GM23248 (cell line): ENCODE results near the gene EDC4. TPM values are rescaled to one million over a fixed set of nuclear protein-coding genes. Genes with fewer than 3 reads are reported as not detected.

Source experiments
- DNase-seq: peaks from one replicate; pipeline ENCODE4 v3.0.0-alpha.2; 2015
- H2AFZ ChIP-seq: fragments of 200-600 bp; sonication (generic); 2 replicates; pipeline ENCODE4 v1.6.1; 2016; ENCODE audit warnings: antibody characterized with exemption
- H3F3A ChIP-seq: fragments of 200-600 bp; sonication (generic); 2 replicates; pipeline ENCODE4 v1.6.1; 2016; ENCODE audit warnings: mild to moderate bottlenecking, antibody characterized with exemption, mixed run types; ENCODE audit not compliant: insufficient read depth
- H3K27ac ChIP-seq: fragments of 200-600 bp; sonication (generic); 2 replicates; pipeline ENCODE4 v1.5.1; 2016; ENCODE audit warnings: mild to moderate bottlenecking
- H3K27me3 ChIP-seq: fragments of 200-600 bp; sonication (generic); replicated peaks from 2 replicates; pipeline ENCODE4 v1.6.1; 2016; ENCODE audit warnings: mild to moderate bottlenecking; ENCODE audit not compliant: insufficient read depth
- H3K36me3 ChIP-seq: fragments of 200-600 bp; sonication (generic); 2 replicates; pipeline ENCODE4 v1.6.1; 2016; ENCODE audit warnings: low read depth, mild to moderate bottlenecking
- H3K4me1 ChIP-seq: fragments of 200-600 bp; sonication (generic); 2 replicates; pipeline ENCODE4 v1.6.1; 2016; ENCODE audit warnings: mild to moderate bottlenecking; ENCODE audit not compliant: insufficient read depth
- H3K4me2 ChIP-seq: fragments of 200-600 bp; sonication (generic); one replicate; pipeline ENCODE4 v1.6.1; 2016; ENCODE audit warnings: mild to moderate bottlenecking; ENCODE audit not compliant: unreplicated experiment
- H3K4me3 ChIP-seq: fragments of 200-600 bp; sonication (generic); 2 replicates; pipeline ENCODE4 v1.5.1; 2016; ENCODE audit warnings: mild to moderate bottlenecking
- H3K79me2 ChIP-seq: fragments of 200-600 bp; sonication (generic); 2 replicates; pipeline ENCODE4 v1.6.1; 2016; ENCODE audit warnings: mild to moderate bottlenecking; ENCODE audit not compliant: insufficient read depth
- H3K9ac ChIP-seq: fragments of 200-600 bp; sonication (generic); 2 replicates; pipeline ENCODE4 v1.6.1; 2016; ENCODE audit warnings: mild to moderate bottlenecking
- H3K9me2 ChIP-seq: fragments of 200-600 bp; sonication (generic); 2 replicates; pipeline ENCODE4 v1.6.1; 2016; ENCODE audit warnings: mixed run types, mild to moderate bottlenecking, moderate library complexity; ENCODE audit not compliant: insufficient read depth
- H3K9me3 ChIP-seq: fragments of 200-600 bp; sonication (generic); one replicate; pipeline ENCODE4 v1.6.1; 2017; ENCODE audit warnings: low read depth
- H4K20me1 ChIP-seq: fragments of 200-600 bp; sonication (generic); 2 replicates; pipeline ENCODE4 v1.6.0; 2016; ENCODE audit not compliant: insufficient read depth
- EZH2 ChIP-seq: fragments of 200-600 bp; sonication (generic); IDR thresholded peaks from 2 replicates; pipeline ENCODE4 v1.6.1; 2018; ENCODE audit warnings: antibody characterized with exemption, mild to moderate bottlenecking; ENCODE audit not compliant: insufficient read depth, poor library complexity, severe bottlenecking
- EZH2phosphoT487 ChIP-seq: fragments of 200-600 bp; sonication (generic); IDR thresholded peaks from 2 replicates; pipeline ENCODE4 v1.6.1; 2018; ENCODE audit warnings: antibody characterized with exemption, moderate library complexity, mild to moderate bottlenecking, low read depth; ENCODE audit not compliant: insufficient read depth
- WGBS, 2 experiments: methylation state at CpG; one replicate each; pipeline ENCODE4 v1.1.6; 2015 to 2017; ENCODE audit warnings: low lambda C conversion rate in 2 of 2, low coverage in 1 of 2; ENCODE audit errors: missing lambda C conversion rate in 2 of 2; 5-methylcytosine and 5-hydroxymethylcytosine counted together
- in situ Hi-C: fragments of 300-500 bp; cut with MboI; formaldehyde crosslinking; loops from 2 replicates; pipeline ENCODE4 v1.15.0; 2020
- polyA plus RNA-seq: library from polyadenylated mRNA; unstranded; fragments of >200 nt; fragmentation: Nextera tagmentation; extraction: Ambion mirVana; gene quantifications from 2 replicates; pipeline ENCODE4 v1.2.1, GENCODE V29; 2016
- total RNA-seq: library from RNA; depleted of rRNA; stranded (reverse); fragments of >200 nt; shearing (Covaris generic); gene quantifications from 2 replicates; pipeline ENCODE4 v1.2.3, GENCODE V29; 2014

EDC4 gene
- total and polyA plus RNA-seq, 2 experiments from 2014 or later, result 39.9 to 48.5 TPM

DNA sequence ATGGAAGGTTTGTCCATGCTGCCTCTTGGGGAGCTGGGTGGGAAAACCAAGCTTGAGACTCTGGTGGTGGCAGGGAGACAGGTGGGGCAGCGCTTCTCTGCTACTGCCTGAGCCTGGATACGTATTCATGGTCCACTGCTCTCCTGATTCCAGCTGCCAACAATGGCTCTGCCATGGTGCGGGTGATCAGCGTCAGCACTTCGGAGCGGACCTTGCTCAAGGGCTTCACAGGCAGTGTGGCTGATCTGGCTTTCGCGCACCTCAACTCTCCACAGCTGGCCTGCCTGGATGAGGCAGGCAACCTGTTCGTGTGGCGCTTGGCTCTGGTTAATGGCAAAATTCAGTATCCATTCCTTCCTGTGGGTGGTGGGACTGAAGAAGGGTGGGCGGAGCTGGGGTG is 4.2 kb downstream of the EDC4 start:
- H3K9ac ChIP-seq, result no peak overlapping the region
- in situ Hi-C loops, result no loop called here
- H3F3A ChIP-seq, result peaks cover 12% of the 10 kb centered on the region
- peaks cover 9% of the 10 kb centered on the region for H3K4me1 ChIP-seq
- no peaks in the 10 kb centered on the region for H3K9me2 ChIP-seq
- no peak overlapping the region for H3K27ac ChIP-seq
- H3K9me3 ChIP-seq, result no peaks in the 10 kb centered on the region
- H3K36me3 ChIP-seq, result peaks cover 7% of the 10 kb centered on the region; the same call in 1 of the 2 replicates
- no peak for DNase-seq
- TF ChIP-seq EZH2 (no peak), EZH2phosphoT487 (no peak)
- no peak overlapping the region for H3K4me2 ChIP-seq
- no peak overlapping the region for H2AFZ ChIP-seq
- no peak overlapping the region for H3K4me3 ChIP-seq
- WGBS, 2 experiments, result 98% methylated on average over 11 of the region's 11 CpGs
- peaks cover 50% of the 10 kb centered on the region for H3K79me2 ChIP-seq
- H4K20me1 ChIP-seq, result no peaks in the 10 kb centered on the region
- H3K27me3 ChIP-seq, result no peaks in the 10 kb centered on the region

DNA sequence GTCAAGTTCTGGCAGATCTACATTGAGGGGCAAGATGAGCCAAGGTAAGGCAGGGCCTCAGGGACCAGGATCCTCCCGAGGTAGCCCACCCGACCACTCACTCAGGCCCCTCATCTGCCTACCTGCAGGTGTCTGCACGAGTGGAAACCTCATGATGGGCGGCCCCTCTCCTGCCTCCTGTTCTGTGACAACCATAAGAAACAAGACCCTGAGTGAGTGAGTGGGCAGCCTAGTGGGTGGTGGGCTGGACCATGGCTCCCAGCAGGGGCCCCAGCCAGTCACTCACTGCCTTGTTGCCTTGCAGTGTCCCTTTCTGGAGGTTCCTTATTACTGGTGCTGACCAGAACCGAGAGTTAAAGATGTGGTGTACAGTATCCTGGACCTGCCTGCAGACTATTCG is 5.4 kb downstream of the EDC4 start:
- Histone ChIP-seq H3K4me2 (no peak overlapping the region), H3K9me3 (no peaks in the 10 kb centered on the region), H3K4me1 (peaks cover 9% of the 10 kb centered on the region), H3K9ac (no peak overlapping the region), H3K9me2 (no peaks in the 10 kb centered on the region), H3K27ac (no peak overlapping the region), H3K4me3 (no peak overlapping the region), H3K36me3 (peaks cover 7% of the 10 kb centered on the region; the same call in 1 of the 2 replicates), H3K27me3 (no peaks in the 10 kb centered on the region), H3K79me2 (peaks cover 49% of the 10 kb centered on the region), H2AFZ (no peak overlapping the region), H4K20me1 (no peaks in the 10 kb centered on the region), H3F3A (0 out of 2 replicates have a peak, but pooled peaks cover 5% of the 10 kb centered on the region)
- WGBS, 2 experiments, result 73 to 85% methylated on average over 6 of the region's 6 CpGs
- in situ Hi-C loops, result no loop called here
- no peak for DNase-seq
- TF ChIP-seq EZH2, result no peak
- no peak for TF ChIP-seq EZH2phosphoT487

DNA sequence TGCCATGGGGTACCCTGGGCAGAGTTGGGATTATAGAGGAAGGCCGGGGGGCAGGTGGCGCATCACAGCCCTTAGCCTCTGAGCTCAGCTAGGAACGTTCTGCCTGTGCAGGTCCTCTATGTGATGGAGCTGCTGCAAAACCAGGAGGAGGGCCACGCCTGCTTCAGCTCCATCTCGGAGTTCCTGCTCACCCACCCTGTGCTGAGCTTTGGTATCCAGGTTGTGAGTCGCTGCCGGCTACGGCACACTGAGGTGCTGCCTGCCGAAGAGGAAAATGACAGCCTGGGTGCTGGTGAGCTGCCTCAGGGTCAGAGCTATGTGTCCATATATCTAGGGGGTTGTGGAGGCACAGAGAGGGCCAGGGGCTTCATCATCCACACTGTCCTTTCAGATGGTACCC is 6.0 kb downstream of the EDC4 start:
- WGBS, 2 experiments, result 92 to 93% methylated on average over 9 of the region's 9 CpGs
- H3K27ac ChIP-seq, result no peak overlapping the region
- no peak for DNase-seq
- no peaks in the 10 kb centered on the region for H3K9me3 ChIP-seq
- in situ Hi-C loops, result no loop called here
- no peak overlapping the region for H3K4me3 ChIP-seq
- H4K20me1 ChIP-seq, result no peaks in the 10 kb centered on the region
- no peak overlapping the region for H3K4me2 ChIP-seq
- no peak overlapping the region for H3K9ac ChIP-seq
- no peak for TF ChIP-seq EZH2phosphoT487
- no peak for TF ChIP-seq EZH2
- H3F3A ChIP-seq, result peaks cover 2% of the 10 kb centered on the region; the same call in 1 of the 2 replicates
- peaks cover 43% of the 10 kb centered on the region for H3K79me2 ChIP-seq
- H3K36me3 ChIP-seq, result peaks cover 7% of the 10 kb centered on the region; the same call in 1 of the 2 replicates
- H3K27me3 ChIP-seq, result no peaks in the 10 kb centered on the region
- no peaks in the 10 kb centered on the region for H3K9me2 ChIP-seq
- peaks cover 8% of the 10 kb centered on the region for H3K4me1 ChIP-seq
- no peak overlapping the region for H2AFZ ChIP-seq

DNA sequence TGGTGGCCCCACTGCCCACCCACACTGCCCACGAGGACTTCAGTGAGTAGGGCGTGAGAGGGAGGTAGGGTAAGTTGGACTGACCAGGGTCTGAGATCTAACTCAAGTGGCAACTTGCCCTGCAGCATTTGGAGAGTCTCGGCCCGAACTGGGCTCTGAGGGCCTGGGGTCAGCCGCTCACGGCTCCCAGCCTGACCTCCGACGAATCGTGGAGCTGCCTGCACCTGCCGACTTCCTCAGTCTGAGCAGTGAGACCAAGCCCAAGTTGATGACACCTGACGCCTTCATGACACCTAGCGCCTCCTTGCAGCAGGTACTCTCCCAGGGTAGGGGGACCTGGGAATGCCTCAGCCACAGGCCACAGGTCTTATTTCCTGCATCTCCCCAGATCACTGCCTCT is 6.6 kb downstream of the EDC4 start:
- H3K4me2 ChIP-seq, result no peak overlapping the region
- peaks cover 5% of the 10 kb centered on the region; the same call in 1 of the 2 replicates for H3K4me1 ChIP-seq
- peaks cover 7% of the 10 kb centered on the region; the same call in 1 of the 2 replicates for H3K36me3 ChIP-seq
- peaks cover 6% of the 10 kb centered on the region for H3F3A ChIP-seq
- no peak for TF ChIP-seq EZH2phosphoT487
- no peak for TF ChIP-seq EZH2
- H3K79me2 ChIP-seq, result peaks cover 37% of the 10 kb centered on the region
- no peak for DNase-seq
- H3K27ac ChIP-seq, result no peak overlapping the region
- in situ Hi-C loops, result no loop called here
- H3K9me2 ChIP-seq, result no peaks in the 10 kb centered on the region
- H2AFZ ChIP-seq, result no peak overlapping the region
- no peaks in the 10 kb centered on the region for H3K27me3 ChIP-seq
- WGBS, 2 experiments, result 96 to 97% methylated on average over 12 of the region's 12 CpGs
- no peaks in the 10 kb centered on the region for H4K20me1 ChIP-seq
- H3K9me3 ChIP-seq, result no peaks in the 10 kb centered on the region
- H3K9ac ChIP-seq, result no peak overlapping the region
- no peak overlapping the region for H3K4me3 ChIP-seq

DNA sequence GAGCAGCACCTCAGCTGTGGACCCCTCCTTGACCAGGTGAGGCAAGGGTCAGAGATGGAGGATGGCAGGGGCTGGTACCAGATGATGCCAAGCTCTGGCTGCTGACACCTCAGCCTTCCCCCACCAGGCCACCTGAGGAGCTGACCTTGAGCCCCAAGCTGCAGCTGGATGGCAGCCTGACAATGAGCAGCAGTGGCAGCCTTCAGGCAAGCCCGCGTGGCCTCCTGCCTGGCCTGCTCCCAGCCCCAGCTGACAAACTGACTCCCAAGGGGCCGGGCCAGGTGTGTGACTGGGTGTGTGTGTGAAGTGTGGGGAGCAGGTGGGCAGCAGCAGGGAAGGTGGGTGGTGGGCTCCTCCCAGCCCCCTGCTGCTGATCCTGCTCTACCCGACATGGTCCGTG is 7.1 kb downstream of the EDC4 start:
- Histone ChIP-seq H3K27me3 (no peaks in the 10 kb centered on the region), H3K79me2 (peaks cover 32% of the 10 kb centered on the region), H2AFZ (no peak overlapping the region), H3F3A (peaks cover 8% of the 10 kb centered on the region), H3K4me2 (no peak overlapping the region), H3K9ac (no peak overlapping the region), H3K4me3 (no peak overlapping the region), H3K4me1 (peaks cover 6% of the 10 kb centered on the region; the same call in 1 of the 2 replicates), H3K27ac (no peak overlapping the region), H4K20me1 (no peaks in the 10 kb centered on the region), H3K36me3 (peaks cover 7% of the 10 kb centered on the region; the same call in 1 of the 2 replicates), H3K9me3 (no peaks in the 10 kb centered on the region), H3K9me2 (no peaks in the 10 kb centered on the region)
- WGBS, 2 experiments, result 88 to 95% methylated on average over 5 of the region's 5 CpGs
- DNase-seq, result no peak
- TF ChIP-seq EZH2phosphoT487 (no peak), EZH2 (no peak)
- in situ Hi-C loops, result no loop called here
